Spleen (tissue), 11 donors: ENCODE data around the gene C1orf226. TPM values are rescaled to one million over a fixed set of nuclear protein-coding genes. Genes with fewer than 3 reads are reported as not detected.

ENCODE experiments used
- DNase-seq: peaks from one replicate; pipeline ENCODE4 v3.0.0-alpha.2; 2020
- H3K27ac ChIP-seq, 8 donors: fragments of 200-600 bp; sonication (generic) in 7 of 8; 1 replicate in 4 of 8; 2 replicates in 4 of 8; pipeline versions ENCODE4 v1.5.0 to v1.8.0; 2016 to 2021; ENCODE audit warnings: inconsistent platforms in 4 of 8, mild to moderate bottlenecking in 4 of 8, moderate library complexity in 1 of 8
- H3K27me3 ChIP-seq, 7 donors: fragments of 200-600 bp; sonication (generic) in 6 of 7; replicated peaks in 1 of 7; 1 replicate in 4 of 7; 2 replicates in 3 of 7; pipeline versions ENCODE4 v1.5.0 to v1.8.0; 2016 to 2021; ENCODE audit warnings: inconsistent platforms in 3 of 7, mild to moderate bottlenecking in 1 of 7
- H3K36me3 ChIP-seq, 6 donors: fragments of 200-600 bp; sonication (generic) in 5 of 6; 1 replicate in 4 of 6; 2 replicates in 2 of 6; pipeline versions ENCODE4 v1.5.0 to v1.8.0; 2016 to 2021; ENCODE audit warnings: inconsistent platforms in 2 of 6
- H3K4me1 ChIP-seq, 6 donors: fragments of 200-600 bp; sonication (generic) in 5 of 6; 1 replicate in 3 of 6; 2 replicates in 3 of 6; pipeline versions ENCODE4 v1.5.0 to v1.8.0; 2016 to 2021; ENCODE audit warnings: inconsistent platforms in 3 of 6
- H3K4me3 ChIP-seq, 8 donors: fragments of 200-600 bp; sonication (generic) in 7 of 8; 1 replicate in 4 of 8; 2 replicates in 4 of 8; pipeline versions ENCODE4 v1.5.0 to v1.8.0; 2016 to 2021; ENCODE audit warnings: inconsistent platforms in 4 of 8, mild to moderate bottlenecking in 4 of 8, moderate library complexity in 2 of 8
- H3K9me3 ChIP-seq, 8 donors: fragments of 200-600 bp; sonication (generic) in 7 of 8; 1 replicate in 4 of 8; 2 replicates in 4 of 8; pipeline versions ENCODE4 v1.5.0 to v1.8.0; 2016 to 2021; ENCODE audit warnings: inconsistent platforms in 4 of 8
- CTCF ChIP-seq, 11 experiments: fragments of 200-600 bp in 7 of 11; fragments of 450-650 bp in 4 of 11; sonication (generic) in 4 of 11; IDR thresholded peaks in 8 of 11; conservative IDR thresholded peaks in 3 of 11; 1 replicate in 7 of 11; 2 replicates in 4 of 11; pipeline versions ENCODE4 v1.4.0 to v1.8.0; 2016 to 2021; ENCODE audit warnings: antibody characterized with exemption in 11 of 11, inconsistent platforms in 4 of 11, mild to moderate bottlenecking in 1 of 11
- POLR2A ChIP-seq, 3 donors: fragments of 450-650 bp; IDR thresholded peaks; one replicate each; pipeline ENCODE4 v1.5.1; 2017; ENCODE audit warnings: antibody characterized with exemption in 3 of 3, mild to moderate bottlenecking in 1 of 3
- POLR2AphosphoS5 ChIP-seq, 3 donors: sonication (generic); formaldehyde crosslinking; IDR thresholded peaks; one replicate each; pipeline ENCODE4 v1.5.1; 2017; ENCODE audit warnings: antibody characterized with exemption in 3 of 3
- WGBS, 5 donors: extraction: QIAGEN DNeasy Blood & Tissue Kit in 3 of 5; methylation state at CpG; one replicate each; pipeline versions ENCODE4 v1.1.5 to v1.1.7; 2013 to 2018; 5-methylcytosine and 5-hydroxymethylcytosine counted together
- intact Hi-C: fragments of 100-400 bp; cut with DNase I; formaldehyde crosslinking; loops from one replicate; pipeline ENCODE4 v1.15.0; 2023; ENCODE audit warnings: low total_unique reads
- polyA plus RNA-seq, 3 donors: library from polyadenylated mRNA; stranded (reverse); fragments of 200-250 nt; gene quantifications; one replicate each; pipeline ENCODE4 v1.2.1, GENCODE V29; 2013
- total RNA-seq, 7 donors: library from RNA; depleted of rRNA in 3 of 7; stranded (reverse); fragments of >200 nt in 3 of 7; fragmentation: NEBNext Ultra II Directional in 4 of 7; extraction: Animal tissue kit (Norgen Biotek cat#: 25700) in 4 of 7; gene quantifications; one replicate each; pipeline versions ENCODE4 v1.1.0 to v1.2.1, GENCODE V29; 2016 to 2021
- donor health status: healthy with polysubstance abuse.
- donor health status: DM: no; HTN: no; CAD: no; lungs with moderate emphysema.
- donor health status: DM: no; HTN: no; CAD: no.
- donor health status: Bipolar disorder and iron deficiency.
- donor health status: healthy.
- donor health status: DM: no; HTN: no; CAD: no.
- donor health status: DM: yes; HTN: yes; CAD: no.

The C1orf226 gene
- total and polyA plus RNA-seq, 10 donors = 0.09 to 2.4 (median 1.0) TPM

- DNase-seq = no peak
- peaks cover 0 to 27% (median 0%) of the 10 kb centered on the region in 6 donors for H3K36me3 ChIP-seq
- H3K27me3 ChIP-seq = peaks cover 0 to 8% (median 0%) of the 10 kb centered on the region in 7 donors
- H3K4me3 ChIP-seq = no peak overlapping the region
- TF ChIP-seq CTCF (IDR thresholded peaks at IDR 0.05 in 8 of 11, conservative IDR thresholded peaks at IDR 0.05 in 3 of 11) (no peak), POLR2A (IDR thresholded peaks at IDR 0.05) (no peak), POLR2AphosphoS5 (IDR thresholded peaks at IDR 0.05) (no peak)
- no peaks in the 10 kb centered on the region for H3K4me1 ChIP-seq
- no peaks in the 10 kb centered on the region for H3K9me3 ChIP-seq
- WGBS, 5 donors = 86 to 97% (median 94%) methylated on average over 10 of the region's 10 CpGs
- H3K27ac ChIP-seq = no peak overlapping the region
- intact Hi-C loops = no loop called here
Measured at GRCh38 chr1:162365284-162366020, 16.1 kb upstream of the C1orf226 start.

GRCh38 chr1:162366149-162366548, 15.4 kb upstream of the C1orf226 start:
- DNase-seq = no peak
- no peak for TF ChIP-seq POLR2AphosphoS5 (IDR thresholded peaks at IDR 0.05)
- H3K27ac ChIP-seq = no peak overlapping the region
- H3K4me1 ChIP-seq = no peaks in the 10 kb centered on the region
- 63 to 71% (median 67%) methylated on average over 4 of the region's 4 CpGs for WGBS, 5 donors
- intact Hi-C loops = no loop called here
- H3K9me3 ChIP-seq = no peaks in the 10 kb centered on the region
- H3K4me3 ChIP-seq = no peak overlapping the region
- peaks cover 0 to 27% (median 0%) of the 10 kb centered on the region in 6 donors for H3K36me3 ChIP-seq
- peaks cover 0 to 8% (median 0%) of the 10 kb centered on the region in 7 donors for H3K27me3 ChIP-seq

- Histone ChIP-seq H3K36me3 (peaks cover 0 to 27% (median 0%) of the 10 kb centered on the region in 6 donors), H3K4me1 (no peaks in the 10 kb centered on the region), H3K9me3 (no peaks in the 10 kb centered on the region), H3K4me3 (peak overlapping the region in 3 of 8 donors; percentile 3 to 39 (median 8)), H3K27ac (no peak overlapping the region), H3K27me3 (peaks cover 0 to 8% (median 0%) of the 10 kb centered on the region in 7 donors)
- no peak for DNase-seq
- intact Hi-C loops = no loop called here
- no peak for TF ChIP-seq CTCF (IDR thresholded peaks at IDR 0.05 in 8 of 11, conservative IDR thresholded peaks at IDR 0.05 in 3 of 11)
- no peak for TF ChIP-seq POLR2A (IDR thresholded peaks at IDR 0.05)
- no peak for TF ChIP-seq POLR2AphosphoS5 (IDR thresholded peaks at IDR 0.05)
- 78 to 88% (median 84%) methylated on average over 9 of the region's 9 CpGs for WGBS, 5 donors
Measured at GRCh38 chr1:162366671-162367070, 14.9 kb upstream of the C1orf226 start.

GRCh38 chr1:162367073-162367472, 14.5 kb upstream of the C1orf226 start:
- Histone ChIP-seq H3K4me1 (no peaks in the 10 kb centered on the region), H3K27me3 (peaks cover 0 to 8% (median 0%) of the 10 kb centered on the region in 7 donors), H3K36me3 (peaks cover 0 to 27% (median 0%) of the 10 kb centered on the region in 6 donors), H3K27ac (no peak overlapping the region), H3K9me3 (no peaks in the 10 kb centered on the region), H3K4me3 (peak overlapping the region in 3 of 8 donors; percentile 3 to 39 (median 8))
- DNase-seq = no peak
- 75 to 95% (median 85%) methylated on average over 35 to 36 of the region's 36 CpGs for WGBS, 5 donors
- TF ChIP-seq CTCF (IDR thresholded peaks at IDR 0.05 in 8 of 11, conservative IDR thresholded peaks at IDR 0.05 in 3 of 11) (no peak), POLR2A (IDR thresholded peaks at IDR 0.05) (no peak), POLR2AphosphoS5 (IDR thresholded peaks at IDR 0.05) (no peak)
- intact Hi-C loops = no loop called here
